GM19193 (cell line): ENCODE results near the gene CDHR2.

Experiments
- POLR2A ChIP-seq: IDR thresholded peaks from 4 replicates; pipeline ENCODE4 v1.6.1; 2011; ENCODE audit not compliant: insufficient read depth, insufficient read length; ENCODE audit errors: extremely low read depth

Gene CDHR2

DNA sequence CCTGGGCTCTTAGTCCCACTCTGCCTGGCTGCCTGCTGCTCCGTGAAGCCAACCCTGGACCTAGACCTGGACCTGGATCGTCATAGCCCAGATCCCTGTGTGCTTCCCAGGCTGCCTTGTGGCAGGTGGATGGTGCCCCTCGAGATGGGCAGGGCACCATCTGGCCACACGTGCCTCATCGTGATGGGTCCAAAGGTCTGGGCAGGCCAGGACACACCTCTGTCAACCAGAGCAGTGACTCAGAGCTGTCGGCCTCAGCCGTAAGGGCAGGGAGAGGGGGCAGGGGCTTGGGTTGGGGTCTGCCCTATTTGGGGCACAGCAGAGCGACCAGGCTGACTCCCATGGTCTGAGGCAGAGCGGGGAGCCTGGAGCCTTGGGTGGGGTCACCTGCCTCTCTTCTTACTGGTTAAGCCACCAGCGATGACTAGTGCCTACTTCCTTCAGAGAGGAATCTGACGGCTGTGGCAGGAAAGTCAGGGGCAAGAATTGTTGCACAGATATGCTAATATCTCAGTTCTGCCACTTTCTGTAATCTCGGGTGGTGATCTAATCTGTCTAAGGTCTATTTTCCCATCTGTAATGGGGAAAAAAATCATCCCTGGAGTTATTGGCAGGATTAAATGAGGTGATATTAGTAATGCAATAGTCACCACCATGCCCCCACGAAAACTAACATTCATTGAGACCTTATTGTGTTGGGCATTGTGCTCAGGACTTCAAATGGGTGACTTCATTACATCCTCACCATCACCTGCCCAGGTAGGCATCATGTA is 3.2 kb upstream of the CDHR2 start:
- TF ChIP-seq POLR2A = no peak

- TF ChIP-seq POLR2A = no peak
Observed at GRCh38 chr5:176547802-176548201, 1.3 kb upstream of the CDHR2 start.

DNA sequence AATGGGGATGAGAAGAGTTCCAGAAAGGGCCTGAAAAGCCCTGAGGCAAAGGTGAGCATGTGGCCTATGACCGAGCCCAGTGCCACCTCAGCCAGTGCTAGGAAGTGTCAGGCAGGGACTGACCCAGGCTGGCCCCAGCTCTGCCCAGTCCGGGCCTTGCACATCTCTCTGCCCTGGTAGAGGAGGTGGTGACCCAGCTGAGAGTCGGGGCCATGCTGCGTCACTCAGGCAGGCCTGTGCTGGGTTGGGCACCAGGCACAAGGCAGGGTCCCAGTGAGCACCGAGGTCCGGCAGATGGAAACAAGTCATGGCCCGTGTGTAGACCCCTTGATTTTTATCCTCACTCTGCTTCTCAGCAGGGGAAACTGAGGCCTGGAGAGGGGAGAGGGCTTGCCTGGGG is 729 bp downstream of the CDHR2 start:
- no peak for TF ChIP-seq POLR2A

GRCh38 chr5:176550275-176550831 is 1.2 kb downstream of the CDHR2 start:
- TF ChIP-seq POLR2A = no peak

DNA sequence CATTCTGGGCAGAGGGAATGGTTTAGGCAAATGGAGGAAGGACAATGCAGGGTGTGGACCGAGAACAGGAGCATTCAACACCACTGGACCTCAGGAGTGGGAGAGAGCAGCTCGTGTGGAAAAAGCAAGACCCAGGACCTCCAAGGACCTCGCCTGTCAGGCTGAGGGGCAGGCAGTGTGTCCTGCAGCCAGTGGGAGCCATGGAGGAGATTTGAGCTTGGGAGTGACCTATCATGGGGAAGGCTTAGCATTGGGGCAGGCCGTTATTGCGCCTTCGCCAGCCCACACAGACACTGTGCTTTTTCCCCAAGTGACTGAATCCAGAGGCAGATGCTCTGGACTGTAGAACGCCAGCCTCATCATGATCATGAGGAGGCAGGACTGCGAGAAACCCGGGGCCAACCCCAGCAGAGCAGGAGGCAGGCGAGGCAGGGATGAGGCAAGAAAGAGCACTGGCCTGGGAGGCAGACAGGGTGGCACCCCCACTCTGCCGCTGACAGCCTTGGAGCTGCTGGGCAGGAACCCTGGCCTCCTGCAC is 3.3 kb downstream of the CDHR2 start:
- no peak for TF ChIP-seq POLR2A

DNA sequence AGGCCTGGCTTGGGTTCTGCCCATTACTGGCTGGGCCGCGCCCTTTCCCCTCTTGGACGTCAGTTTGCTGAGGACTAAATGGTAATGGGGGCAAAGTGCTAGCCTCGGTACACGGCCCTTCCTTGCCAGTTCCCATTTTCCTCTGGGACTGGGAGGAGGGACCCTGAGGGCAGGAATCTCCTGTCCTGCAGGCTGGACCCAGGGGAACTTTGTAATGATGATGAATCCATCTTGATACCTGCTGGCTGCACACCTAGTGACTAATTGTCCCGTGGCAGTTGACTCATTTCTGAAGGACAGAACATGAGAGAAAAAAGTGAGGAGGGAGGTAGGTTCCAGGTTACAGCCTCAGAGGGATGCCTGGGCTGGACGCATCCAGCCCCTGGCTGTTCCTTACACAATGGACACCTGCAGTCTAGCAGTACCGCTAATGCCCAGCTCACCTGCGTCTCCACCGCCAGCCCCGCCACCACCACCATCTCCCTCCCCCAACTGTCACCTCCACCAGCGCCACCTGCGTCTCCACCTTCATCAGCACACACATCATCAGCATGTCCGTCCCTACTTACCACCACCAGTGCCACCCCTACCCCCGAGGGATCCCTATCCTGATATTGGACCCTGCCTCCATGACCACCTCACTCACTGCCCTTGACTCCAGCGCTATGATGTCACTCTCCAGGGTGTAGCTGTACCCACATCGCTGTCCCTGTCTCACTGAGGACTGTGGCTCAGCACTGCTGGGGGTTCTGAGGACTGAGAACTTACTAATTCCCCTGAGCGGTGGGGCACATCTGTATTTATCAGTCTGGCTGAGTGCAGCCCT is 4.3 kb downstream of the CDHR2 start:
- TF ChIP-seq POLR2A = no peak

GRCh38 chr5:176557846-176558245 is 8.7 kb downstream of the CDHR2 start:
- TF ChIP-seq POLR2A = no peak

DNA sequence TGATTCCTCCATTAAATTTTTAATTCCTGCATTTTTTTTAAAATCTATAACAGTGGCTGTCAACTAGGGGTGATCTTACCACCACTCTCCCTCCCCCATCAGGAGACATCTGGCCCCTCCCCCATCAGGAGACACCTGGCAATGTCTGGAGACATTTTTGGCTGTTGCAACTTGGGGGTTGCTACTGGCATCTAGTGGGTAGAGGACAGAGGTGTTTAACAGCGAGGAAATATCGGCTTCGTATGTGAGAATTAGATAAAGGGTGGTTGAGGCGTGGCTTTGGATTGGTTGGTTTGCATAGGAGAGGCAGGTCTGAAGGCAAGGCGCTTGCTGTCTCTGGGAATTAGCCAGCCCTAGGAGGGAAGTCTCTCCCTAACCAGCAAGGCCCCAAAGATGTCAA is 10.5 kb downstream of the CDHR2 start:
- TF ChIP-seq POLR2A = no peak

- no peak for TF ChIP-seq POLR2A
Observed at GRCh38 chr5:176560364-176560763, 11.2 kb downstream of the CDHR2 start.

DNA sequence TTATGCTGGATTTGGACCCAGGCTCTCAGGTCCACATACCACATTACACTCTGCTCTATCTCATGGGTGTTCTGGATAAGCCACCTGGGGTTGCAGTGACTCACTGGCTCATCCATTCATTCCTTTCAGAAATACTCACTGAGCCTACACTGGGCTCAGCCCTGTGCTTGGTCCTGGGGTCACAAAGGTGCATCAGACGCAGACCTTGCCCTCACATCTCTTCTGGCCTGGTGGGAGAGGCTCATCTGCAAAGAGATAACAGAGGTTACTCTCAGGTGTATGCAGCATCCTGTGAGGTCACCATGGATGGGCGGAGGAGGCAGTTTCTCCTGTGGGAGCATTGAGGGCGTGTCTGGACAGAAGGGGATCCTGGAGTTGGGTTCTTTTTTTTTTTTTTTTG is 12.1 kb downstream of the CDHR2 start:
- TF ChIP-seq POLR2A = no peak

DNA sequence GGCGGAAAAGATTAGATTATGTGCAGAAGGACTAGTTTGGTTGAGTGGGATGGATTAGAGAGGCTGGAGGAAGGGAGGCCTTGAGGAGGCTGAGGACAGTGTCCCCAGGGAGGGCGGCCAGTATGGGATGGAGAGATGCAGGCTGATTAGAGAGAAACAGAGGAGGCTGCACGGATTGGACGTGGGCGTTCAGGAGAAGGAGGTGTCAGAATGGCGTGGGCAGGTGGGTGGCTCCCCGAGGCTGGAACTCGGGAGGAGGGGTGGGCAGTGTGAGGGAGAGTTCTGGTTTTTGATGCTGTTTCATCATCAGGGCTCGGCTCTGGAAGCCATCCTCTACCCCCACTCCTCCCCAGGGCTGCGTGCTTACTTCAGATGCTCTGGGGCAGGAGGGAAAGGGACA is 13.0 kb downstream of the CDHR2 start:
- TF ChIP-seq POLR2A = no peak

DNA sequence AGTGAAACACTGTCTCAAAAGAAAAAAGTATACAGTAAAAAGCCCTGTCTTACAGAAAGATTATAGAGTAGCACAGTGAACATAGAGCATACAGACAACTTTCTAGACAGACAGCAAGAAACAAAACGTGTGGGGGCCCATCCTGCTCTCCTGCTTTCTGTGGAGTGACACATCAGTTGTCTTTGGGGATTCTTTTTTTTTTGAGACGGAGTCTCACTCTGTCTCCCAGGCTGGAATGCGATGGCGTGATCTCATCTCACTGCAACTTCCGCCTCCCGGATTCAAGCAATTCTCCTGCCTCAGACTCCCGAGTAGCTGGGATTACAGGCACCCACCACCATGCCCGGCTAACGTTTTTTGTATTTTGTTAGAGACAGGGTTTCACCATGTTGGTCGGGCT is 14.9 kb downstream of the CDHR2 start:
- TF ChIP-seq POLR2A = no peak

- TF ChIP-seq POLR2A = no peak
Observed at GRCh38 chr5:176565760-176566288, 16.7 kb downstream of the CDHR2 start.

DNA sequence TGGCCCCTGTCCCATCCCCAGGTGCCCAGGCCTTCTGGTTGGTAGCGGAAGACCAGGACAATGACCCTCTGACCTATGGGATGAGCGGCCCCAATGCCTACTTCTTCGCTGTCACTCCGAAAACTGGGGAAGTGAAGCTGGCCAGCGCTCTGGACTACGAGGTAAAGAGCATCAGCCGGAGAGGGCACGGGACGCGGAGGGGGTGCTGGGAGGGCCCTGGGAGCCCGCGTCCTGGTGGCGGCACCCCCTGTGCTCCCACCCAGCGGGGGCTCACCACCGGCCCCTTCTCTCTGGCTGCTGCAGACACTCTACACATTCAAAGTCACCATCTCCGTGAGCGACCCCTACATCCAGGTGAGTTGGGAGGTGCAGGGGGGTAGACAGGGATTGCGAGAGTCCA is 19.5 kb downstream of the CDHR2 start:
- no peak for TF ChIP-seq POLR2A

DNA sequence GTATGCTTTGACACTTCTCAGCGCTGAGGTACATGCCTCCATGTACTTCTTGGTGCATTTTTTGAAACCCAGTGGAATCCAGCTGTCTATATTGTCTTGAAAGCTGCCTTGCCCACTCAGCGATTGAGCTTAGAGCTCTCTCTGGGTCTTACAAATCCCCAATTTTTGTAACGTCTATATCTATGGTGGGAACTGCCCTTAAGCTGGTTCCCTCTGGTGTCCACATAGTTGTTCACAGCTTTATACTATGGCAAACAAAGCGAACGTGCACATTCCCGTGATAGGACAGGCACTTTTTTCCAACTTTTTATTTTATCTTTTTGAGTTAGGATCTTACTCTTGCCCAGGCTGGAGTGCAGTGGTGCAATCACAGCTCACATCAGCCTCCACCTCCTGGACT is 20.9 kb downstream of the CDHR2 start:
- TF ChIP-seq POLR2A = no peak
